Thyroid gland (tissue), 4 donors: ENCODE results near the gene PLPP3.

Experiments
- POLR2A ChIP-seq, 2 donors: fragments of 450-650 bp; IDR thresholded peaks; one replicate each; pipeline ENCODE4 v1.6.1; 2017; ENCODE audit warnings: antibody characterized with exemption in 2 of 2, mild to moderate bottlenecking in 2 of 2, moderate library complexity in 1 of 2
- TF ChIP-seq, protein P1 (sequence below), 6 experiments: fragments of 200-600 bp in 3 of 6; fragments of 450-650 bp in 3 of 6; sonication (generic) in 3 of 6; IDR thresholded peaks; one replicate each; pipeline ENCODE4 v1.5.1; 2016 to 2019; ENCODE audit warnings: antibody characterized with exemption in 6 of 6, mild to moderate bottlenecking in 2 of 6, inconsistent platforms in 1 of 6, moderate library complexity in 1 of 6

- TF ChIP-seq, protein P1, sequence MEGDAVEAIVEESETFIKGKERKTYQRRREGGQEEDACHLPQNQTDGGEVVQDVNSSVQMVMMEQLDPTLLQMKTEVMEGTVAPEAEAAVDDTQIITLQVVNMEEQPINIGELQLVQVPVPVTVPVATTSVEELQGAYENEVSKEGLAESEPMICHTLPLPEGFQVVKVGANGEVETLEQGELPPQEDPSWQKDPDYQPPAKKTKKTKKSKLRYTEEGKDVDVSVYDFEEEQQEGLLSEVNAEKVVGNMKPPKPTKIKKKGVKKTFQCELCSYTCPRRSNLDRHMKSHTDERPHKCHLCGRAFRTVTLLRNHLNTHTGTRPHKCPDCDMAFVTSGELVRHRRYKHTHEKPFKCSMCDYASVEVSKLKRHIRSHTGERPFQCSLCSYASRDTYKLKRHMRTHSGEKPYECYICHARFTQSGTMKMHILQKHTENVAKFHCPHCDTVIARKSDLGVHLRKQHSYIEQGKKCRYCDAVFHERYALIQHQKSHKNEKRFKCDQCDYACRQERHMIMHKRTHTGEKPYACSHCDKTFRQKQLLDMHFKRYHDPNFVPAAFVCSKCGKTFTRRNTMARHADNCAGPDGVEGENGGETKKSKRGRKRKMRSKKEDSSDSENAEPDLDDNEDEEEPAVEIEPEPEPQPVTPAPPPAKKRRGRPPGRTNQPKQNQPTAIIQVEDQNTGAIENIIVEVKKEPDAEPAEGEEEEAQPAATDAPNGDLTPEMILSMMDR (IDR thresholded peaks at IDR 0.05): no peak
- no peak for TF ChIP-seq POLR2A (IDR thresholded peaks at IDR 0.05)
Observed at GRCh38 chr1:56517404-56518130, 61.8 kb downstream of the PLPP3 start.
